ENCODE data around the gene MTMR2.

MTMR2 gene

DNA sequence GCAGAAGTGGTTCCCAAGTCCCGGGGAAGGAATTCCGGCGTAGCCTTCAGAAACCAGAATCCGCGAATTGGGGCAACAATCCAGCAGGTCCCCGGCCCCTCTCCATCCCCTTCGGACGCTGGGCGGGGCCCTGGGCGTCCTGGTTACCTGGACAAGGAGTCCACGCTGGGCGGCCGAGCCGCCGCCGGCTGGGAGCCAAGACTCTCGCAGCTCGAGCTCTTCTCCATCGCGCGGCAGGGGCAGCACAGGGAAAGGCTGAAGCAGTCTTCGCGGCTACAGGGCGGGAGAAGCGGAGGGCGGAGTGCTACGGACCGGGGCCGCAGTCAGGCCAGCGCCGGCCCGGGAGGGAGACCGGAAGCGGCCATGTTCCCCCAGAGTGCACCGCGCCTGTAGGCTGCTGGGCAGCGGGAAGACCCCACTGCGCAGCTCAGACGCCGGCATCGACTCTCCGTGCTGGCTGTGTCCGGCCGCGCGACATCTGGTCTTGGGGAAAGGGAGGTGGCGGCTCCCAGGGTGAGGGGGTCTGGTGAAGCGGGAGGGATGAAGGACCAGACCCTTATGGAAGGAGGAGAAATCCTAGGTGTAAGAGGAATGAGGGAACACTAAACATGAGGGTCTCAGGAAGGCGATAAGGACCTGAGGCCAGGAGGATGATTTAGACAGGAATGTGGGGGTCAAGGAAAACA lies at the start of gene MTMR2:
MTMR2 (minus strand) TSS at position 380 of the 686 bp plus-strand sequence; CDS start at position 227, 153 bp downstream.
- peak; percentile 46 for DNase-seq (ENCODE audit: low spot score)

DNA sequence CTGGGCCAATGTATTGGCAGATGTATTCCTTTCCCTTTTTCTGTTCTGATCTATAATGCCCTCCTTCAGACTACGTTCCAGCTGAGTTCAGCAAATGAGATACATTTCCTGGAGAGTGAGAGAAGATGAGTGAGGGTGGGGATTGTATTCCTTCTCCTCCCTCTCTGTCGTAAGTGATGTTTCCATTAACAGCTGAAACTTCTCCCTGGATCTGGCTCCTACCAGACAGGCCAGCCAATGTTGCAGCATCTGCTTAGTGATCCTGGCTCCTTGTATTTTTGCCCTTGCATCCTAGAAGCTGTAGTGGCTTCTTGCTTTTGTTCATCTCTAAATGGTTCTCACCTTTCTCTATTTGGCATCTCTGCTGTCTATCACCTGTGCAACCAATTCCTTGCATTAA lies 48.2 kb upstream of the MTMR2 start:
- no peak for DNase-seq (ENCODE audit: low spot score)

DNA sequence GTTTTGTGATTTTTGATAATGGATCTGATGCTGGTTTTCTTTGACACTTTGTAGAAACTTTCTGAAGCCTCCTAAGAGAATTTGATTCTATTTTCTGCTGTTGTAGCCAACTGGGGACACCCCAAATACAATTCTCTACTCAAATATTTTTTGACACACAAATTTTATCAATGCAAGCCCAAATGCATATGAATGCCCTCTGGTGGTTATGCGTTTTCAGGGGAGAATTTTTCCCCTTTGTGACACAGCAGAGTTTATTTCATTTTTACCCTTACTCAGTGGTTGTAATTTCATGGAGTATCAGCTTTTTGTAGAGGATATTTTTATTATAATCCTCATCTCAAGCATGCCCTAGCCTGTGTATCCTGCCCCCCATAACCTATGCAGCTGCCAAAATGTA lies 44.7 kb upstream of the MTMR2 start:
- no peak for DNase-seq (ENCODE audit: low spot score)

DNA sequence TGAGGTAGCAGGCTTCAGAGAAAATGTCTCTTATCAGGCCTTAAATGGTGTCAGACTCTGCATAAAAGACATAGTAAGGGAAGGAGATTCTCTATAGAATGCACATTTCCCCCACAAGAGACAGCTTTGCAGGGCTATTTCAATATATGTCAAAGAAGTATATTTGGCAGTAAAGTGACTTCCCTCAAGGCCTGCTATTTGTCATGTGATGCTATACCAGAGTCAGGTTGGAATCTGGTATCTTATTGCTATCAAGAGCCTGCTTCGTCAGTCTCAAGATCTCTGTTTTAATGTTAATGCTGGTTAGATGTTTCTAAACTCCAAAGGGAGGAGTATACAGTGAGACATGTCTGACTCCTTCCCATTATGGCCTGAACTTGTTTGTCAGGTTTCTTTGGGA lies 40.4 kb upstream of the MTMR2 start:
- no peak for DNase-seq (ENCODE audit: low spot score)

DNA sequence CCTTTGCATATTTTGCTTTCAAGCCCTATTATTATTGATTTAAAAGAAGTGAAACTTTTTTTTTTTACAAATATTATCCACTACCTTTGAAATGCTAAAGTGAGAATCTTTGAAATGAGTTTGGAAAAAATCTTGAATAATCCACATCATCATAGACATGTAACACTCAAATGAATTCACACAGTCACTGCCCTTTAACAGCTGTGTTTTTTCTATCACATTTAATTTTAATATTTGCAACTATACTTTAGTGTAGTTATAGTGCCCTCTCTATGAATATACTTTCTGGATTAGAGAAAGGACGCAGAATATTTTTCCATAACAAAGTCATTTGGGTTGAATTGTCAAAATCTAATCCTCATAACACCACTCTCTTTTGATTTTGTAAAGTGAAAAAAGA lies 37.9 kb upstream of the MTMR2 start:
- DNase-seq (ENCODE audit: low spot score), result no peak

DNA sequence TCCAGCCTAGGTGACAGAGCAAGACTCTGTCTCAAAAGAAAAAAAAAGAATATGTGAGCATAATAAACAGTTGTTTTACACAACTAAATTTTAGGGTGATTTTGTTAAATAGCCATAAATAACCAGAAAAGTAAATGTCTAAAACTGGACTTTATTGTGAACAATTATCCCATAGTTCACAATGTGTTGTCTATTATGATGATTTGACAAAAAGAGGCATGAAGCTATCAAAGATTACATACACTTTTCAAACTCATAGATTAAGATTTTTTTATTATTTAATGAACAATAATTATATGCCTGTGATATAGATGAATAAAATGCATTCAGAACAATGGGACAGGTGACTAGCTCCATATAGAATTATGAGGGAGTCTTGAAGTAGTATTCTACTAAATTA lies 27.0 kb upstream of the MTMR2 start:
- no peak for DNase-seq (ENCODE audit: low spot score)

DNA sequence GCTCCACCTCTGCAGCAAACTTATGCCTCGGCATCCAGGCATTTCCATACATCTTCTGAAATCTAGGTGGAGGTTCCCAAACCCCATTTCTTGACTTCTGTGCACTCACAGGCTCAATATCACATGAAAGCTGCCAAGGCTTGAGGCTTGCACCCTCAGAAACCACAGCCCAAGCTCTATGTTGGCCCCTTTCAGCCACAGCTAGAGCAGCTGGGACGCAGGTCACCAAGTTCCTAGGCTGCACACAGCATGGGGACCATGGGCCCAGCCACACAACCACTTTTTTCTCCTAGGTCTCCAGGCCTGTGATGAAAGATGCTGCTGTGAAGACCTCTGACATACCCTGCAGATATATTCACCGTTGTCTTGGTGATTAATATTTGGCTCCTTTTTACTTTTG lies 24.7 kb upstream of the MTMR2 start:
- DNase-seq (ENCODE audit: low spot score), result no peak

DNA sequence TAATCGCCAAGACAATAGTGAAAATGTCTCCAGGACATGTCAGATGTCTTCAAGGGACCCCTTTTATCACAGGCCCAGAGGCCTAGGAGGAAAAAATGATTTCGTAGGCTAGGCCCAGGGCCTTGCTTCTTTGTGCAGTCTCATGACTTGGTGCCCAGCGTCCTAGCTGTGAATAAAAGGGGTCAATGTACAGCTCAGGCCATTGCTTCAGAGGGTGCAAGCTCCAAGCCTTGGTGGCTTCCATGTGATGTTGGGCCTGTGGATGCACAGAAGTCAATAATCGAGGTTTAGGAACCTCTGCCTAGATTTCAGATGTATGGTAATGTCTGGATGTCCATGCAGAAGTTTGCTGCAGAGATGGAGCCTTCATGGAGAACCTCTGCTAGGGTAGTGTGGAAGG lies 20.7 kb upstream of the MTMR2 start:
- DNase-seq (ENCODE audit: low spot score), result no peak

DNA sequence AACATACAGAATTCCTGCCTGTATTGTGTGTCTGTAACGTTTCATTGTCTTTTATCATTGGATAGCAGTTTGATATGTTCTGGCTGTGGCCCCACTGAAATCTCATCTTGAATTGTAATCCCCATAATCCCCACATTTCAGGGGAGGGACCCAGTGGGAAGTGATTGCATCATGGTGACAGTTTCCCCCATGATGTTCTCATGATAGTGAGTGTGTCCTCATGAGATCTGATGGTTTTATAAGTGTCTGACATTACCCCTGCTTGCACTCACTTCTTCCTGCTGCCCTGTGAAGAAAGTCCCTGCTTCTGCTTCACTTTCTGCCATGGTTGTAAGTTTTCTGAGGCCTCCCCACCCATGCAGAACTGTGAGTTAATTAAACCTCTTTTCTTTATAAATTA lies 19.6 kb upstream of the MTMR2 start:
- no peak for DNase-seq (ENCODE audit: low spot score)

DNA sequence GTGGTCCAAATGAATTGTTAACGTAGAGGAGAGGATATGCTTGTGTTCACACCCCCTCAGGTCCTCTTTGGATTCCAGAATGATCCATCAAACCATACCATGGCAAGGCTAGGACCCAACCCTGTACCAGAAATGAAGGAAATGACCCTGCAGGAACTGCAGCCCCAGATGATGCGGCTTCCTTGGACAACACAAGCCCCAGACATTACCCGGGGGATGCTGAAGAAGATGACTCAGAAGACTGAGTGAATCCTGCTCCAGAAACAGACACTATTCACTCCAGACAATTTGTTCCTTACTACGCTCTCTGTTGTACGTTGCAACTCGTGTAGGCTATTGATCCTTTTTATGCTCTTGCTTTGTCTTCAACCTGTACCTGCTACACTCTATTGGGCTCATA lies 15.2 kb upstream of the MTMR2 start:
- DNase-seq (ENCODE audit: low spot score), result no peak

DNA sequence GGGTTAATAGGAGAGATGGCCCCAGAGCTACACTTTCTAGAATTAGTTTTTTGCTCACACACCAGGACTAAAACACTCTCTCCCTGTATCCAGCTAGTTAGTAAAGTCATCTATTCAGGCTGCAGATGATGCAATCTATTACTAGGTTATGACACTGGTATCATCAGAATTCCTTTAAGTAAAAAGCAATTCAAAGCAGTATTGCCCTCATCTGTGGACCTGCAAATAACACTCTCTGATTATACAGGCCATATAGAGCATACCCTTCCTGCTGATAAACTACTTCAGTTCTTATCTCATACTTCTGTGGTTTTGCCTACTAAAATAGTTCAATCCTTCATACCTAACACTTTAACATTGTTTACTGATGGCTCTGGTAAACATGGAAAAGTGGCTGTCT lies 13.5 kb upstream of the MTMR2 start:
- DNase-seq (ENCODE audit: low spot score), result no peak

DNA sequence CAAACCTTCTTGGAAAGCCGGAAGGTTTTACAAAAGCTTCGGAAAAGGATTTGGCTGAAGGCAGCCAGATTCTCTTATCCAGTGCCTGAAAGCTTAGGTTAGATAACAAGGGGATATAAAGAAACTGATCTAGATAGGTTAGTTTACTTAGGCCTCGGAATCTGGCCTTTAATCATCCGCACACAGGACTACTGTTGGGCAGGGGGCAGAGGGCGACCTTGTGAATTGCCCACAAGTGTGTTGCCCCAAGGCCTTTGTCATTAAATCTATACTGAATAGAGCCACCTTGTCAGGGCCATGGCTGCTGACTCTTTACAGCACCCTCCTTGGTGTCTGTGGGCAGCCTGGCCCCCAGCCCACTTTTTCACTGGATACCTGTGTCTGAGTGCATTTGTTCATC lies 9.7 kb upstream of the MTMR2 start:
- no peak for DNase-seq (ENCODE audit: low spot score)

DNA sequence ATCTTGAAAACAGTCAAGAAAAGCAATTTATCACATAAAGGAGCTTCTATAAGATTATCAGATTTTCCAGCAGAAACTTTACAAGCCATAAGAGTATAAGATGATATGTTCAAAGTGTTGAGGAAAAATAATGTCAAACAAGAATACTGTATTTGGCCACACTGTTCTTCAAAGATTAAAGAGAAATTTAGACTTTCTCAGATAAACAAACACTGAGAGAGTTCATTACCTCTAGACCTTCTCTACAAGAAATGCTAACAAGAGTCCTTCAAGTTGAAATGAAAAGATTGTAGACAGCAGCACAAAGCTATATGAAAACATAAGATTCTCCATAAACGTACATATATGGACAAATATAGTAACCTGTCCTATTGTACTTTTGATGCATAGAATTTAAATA lies 8.0 kb upstream of the MTMR2 start:
- DNase-seq (ENCODE audit: low spot score), result no peak

DNA sequence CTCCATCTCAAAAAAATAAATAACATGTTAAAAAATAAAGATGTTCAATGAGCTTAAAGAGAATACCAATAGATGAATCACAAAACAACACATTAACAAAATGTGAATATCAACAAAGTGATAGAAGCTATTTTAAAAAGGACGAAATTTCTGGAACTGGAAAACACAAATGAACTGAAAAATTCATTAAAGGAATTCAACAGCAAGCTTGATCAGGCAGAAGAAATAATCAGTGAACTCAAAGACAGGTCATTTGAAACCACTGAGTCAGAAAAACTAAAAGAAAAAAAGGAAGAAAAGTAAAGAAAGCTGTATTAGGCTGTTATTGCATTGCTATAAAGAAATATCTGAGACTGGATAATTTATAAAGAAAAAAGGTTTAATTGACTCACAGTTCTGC lies 7.0 kb upstream of the MTMR2 start:
- no peak for DNase-seq (ENCODE audit: low spot score)

DNA sequence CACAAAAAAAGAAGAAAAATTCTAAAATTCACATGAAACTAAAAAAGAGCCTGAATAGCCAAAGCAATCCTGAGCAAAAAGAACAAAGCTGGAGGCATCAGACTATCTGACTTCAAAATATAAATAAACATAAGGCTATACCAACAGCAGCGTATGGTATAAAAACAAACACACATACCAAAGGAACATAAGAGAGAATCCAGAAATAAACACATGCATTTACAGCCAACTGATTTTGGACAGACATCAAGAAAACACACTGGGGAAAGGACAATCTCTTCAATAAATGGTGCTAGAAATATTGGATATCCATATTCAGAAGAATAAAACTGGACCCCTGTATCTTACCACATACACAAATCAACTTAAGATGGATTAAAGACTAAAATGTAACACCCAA lies 2.8 kb upstream of the MTMR2 start:
- no peak for DNase-seq (ENCODE audit: low spot score)

DNA sequence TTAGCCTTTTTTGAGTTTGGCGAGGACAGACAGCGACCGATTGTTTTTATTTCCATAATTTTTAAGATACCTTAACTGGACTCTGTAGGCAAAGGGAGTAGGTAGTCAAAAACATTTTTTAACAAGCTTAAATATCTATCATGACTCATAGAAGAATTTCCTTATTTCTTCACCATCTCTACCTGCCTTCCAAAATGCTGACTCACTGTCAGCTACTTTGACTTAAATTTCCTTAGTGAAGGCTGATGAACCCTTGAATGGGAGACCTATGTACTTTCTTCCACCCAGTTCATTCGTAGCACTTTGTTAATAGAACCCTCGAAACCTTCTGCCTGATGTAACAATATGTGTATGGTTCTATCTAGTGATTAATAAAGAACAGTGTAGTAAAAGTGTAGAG lies 1.1 kb upstream of the MTMR2 start:
- DNase-seq (ENCODE audit: low spot score), result peak; percentile 18

DNA sequence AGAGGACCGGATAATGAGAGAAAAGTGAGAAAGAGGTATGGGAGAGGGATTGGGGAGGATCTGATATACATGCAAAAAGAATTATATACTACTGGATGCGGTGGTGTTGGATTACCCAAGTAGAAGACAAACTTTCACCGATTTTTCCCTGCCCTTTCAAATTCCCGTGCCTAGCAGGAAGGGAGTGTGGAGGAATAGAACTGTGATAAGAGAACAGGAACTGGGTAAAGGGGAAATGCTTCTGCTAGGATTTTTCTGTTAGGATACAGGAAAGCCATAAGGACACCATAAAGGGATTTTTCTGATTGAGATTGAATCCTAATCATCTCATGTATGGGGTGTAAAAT lies 480 bp upstream of the MTMR2 start:
- no peak for DNase-seq (ENCODE audit: low spot score)

DNA sequence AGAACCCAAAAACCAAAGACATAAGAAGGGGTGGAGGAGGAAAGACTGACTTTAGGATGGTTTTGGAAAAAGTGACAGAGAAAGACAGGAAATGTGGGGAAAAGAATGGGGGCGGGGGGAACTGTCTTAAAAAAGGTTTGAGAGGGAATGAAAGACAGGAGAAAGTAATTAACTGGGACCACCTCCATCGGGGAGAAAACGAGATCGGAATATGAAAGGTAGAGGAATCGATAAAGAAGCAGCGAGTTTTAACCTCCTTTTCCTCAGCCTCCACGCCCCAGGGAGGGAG lies 524 bp downstream of the MTMR2 start:
- DNase-seq (ENCODE audit: low spot score), result peak; percentile 5

DNA sequence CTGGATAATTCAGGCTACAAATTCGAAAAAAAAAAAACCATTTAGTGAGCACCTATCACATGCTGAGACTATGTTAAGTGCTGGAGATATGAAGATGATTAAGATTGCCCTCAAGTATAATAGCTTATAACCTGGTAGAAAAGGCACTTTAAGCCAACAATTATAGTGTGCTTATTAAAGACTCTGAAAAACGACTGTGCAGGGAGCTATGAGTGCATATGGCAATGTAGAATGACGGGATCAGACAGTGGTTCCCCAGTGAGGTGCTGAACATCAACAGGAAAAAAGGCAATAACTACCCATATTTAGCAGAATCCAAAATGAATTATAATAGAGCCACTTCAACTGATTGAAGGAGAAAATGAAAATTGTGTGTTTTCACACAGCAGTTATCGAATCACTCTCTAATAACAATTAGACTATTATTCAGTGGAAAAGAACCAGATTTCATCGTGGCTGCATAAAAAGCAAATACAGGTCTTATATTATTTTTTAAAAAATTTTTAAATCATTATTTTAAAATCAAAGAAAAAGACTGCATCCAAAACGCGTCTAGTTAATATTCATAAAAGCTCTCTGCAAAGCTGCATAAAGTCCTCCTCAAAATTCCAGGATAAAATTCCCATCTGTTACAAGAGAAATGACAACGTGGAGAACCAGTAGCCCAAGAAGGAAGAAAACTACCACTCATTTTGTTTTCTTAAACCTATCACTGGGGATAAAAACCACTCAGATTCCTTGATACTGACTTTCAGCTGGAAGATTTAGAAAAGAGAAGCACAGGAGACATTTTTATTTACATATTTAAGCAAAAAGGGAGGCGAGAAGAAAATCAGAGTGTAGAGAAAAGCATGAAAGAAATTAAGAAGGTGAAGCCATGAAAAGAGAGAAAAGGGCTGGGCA lies 1.1 kb downstream of the MTMR2 start:
- no peak for DNase-seq (ENCODE audit: low spot score)

DNA sequence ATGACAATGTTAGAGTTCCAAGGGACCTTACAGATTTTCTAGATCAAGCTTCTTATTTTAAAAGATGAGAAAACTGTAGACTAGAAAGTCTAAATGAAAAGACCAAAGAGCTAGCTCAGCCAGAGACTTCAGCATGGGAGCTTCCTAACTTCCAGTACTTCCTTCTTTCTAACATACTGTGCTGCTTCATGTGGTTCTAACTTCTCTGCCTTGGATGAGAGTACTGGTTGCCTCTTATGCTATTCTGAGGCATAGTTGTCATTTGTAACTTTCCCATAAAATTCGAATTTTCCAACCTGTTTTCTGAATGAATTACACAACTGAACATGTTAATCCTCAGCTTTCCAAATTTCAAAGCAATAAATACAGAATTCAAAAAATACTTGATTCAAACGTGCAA lies 1.8 kb downstream of the MTMR2 start:
- DNase-seq (ENCODE audit: low spot score), result no peak

DNA sequence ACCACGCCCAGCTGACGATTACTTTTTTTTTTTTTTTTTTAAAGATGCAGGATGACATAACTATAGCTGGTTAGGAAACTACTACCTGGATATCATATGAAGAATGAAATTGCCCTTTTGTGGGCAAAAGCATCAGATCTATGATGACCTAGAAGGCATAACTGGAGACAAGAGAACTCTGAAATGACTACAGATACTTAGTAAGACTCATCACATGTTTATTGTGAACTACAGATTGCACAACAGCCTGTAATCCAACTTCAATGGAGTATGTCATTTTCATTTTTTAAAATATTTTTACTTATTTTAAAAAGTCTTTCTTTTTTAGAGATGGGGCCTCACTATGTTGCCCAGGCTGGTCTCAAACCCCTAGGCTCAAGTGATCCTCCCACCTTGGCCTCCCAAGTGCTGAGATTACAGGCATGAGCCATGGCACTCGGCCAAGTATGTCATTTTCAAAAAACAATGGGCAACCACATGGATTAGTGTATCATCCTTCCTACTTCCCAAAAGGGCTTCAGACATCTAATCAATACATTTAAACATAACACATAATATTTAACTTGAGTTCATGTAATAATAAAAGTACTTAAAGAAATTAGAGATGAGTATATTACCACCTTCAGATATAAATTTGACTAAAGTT lies 3.3 kb downstream of the MTMR2 start:
- no peak for DNase-seq (ENCODE audit: low spot score)

DNA sequence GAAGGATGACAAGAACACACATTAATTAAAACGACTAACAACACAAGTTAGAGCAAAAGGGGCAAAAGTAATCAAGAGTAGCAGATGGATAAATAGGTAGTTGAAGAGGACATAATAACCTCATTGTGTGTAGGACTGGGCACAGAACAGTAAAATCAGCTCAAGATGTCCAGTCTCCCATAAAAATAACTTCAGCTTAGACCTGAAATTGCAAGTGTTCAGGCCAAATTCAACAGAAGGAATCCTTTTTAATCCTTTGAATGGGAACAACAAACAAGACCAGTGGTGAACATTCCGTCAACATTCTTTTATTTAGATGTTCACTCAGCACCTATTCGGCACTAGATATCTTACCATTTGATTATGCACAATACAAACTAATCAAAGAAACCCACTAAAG lies 4.4 kb downstream of the MTMR2 start:
- no peak for DNase-seq (ENCODE audit: low spot score)

DNA sequence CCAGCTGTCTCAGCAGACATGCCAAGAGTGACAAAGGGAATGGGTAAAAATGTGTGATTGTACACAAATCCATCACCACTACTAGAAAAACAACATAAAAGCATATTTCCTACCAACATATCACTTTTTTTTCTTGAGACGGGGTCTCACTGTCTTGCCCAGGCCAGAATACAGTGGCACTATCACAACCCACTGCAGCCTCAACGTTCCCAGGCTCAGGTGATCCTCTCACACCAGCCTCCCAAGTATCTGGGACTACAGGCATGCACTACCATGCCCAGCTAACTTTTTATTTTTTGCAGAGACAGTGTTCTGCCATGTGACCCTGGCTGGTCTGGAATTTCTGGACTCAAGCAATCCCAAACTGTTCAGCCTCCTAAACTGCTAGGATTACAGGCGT lies 5.2 kb downstream of the MTMR2 start:
- DNase-seq (ENCODE audit: low spot score), result no peak

DNA sequence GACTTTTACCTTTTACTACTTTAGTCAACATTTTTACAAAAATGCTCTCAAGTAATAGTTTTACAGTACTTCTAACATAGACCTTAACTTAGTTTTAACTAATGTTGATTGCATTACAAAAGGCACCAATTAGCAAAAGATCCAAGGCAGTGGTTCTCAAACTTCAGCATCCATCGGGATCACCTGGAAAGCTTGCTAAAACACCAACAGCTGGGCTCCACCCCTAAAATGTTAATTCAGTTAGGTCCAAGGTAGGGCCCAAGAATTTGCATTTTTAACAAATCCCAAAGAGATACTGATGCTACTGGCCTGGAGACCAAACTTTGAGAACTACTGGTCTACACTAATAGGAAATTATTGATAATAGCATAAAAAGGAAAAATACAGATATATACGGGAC lies 5.9 kb downstream of the MTMR2 start:
- no peak for DNase-seq (ENCODE audit: low spot score)
